Measurements from ENCODE around the gene PLAU. TPM values are rescaled to one million over a fixed set of nuclear protein-coding genes. Genes with fewer than 3 reads are reported as not detected.

Gene PLAU
- total RNA-seq, 1 donor = 21.6 TPM

DNA sequence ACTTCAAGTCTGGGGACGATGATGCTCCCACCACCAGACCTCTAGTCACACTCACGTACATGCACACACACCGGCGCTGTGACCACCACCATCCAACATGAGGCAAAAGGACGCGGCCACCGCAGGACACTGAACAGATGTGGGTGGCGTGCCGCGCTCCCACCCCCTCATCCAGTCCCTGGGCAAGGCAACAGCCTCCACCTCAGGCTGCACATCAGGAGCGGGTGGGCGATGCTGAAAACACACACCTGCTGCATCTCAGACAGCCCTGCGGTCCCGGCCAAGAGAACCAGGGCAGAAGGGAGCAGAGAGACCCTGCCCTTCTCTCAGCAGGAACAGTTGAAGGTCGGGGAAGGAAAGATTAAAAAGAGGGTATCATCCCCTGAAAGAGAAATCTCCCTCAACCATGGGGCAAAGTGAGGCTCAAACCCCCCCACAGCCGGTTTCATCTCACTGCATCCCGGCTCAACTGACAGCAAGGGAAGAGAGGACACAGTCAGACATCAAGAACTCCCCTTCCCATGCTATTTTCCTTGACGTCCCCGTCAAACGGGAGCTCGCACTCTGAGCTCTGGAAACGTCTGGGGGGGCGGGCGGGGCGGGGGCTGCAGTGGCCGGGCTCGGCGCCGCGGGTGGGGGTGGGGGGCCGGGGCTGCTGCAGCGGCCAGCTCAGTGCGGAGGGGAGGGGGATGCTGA, 37.6 kb upstream of the PLAU start:
- peak overlapping the region; percentile 79 for H3K4me3 ChIP-seq (ENCODE audit: low read depth, low read length)
- DNase-seq (ENCODE audit: low read depth) = no peak
- TF ChIP-seq CTCF (IDR thresholded peaks at IDR 0.05; ENCODE audit: insufficient read depth, low read length) = no peak

DNA sequence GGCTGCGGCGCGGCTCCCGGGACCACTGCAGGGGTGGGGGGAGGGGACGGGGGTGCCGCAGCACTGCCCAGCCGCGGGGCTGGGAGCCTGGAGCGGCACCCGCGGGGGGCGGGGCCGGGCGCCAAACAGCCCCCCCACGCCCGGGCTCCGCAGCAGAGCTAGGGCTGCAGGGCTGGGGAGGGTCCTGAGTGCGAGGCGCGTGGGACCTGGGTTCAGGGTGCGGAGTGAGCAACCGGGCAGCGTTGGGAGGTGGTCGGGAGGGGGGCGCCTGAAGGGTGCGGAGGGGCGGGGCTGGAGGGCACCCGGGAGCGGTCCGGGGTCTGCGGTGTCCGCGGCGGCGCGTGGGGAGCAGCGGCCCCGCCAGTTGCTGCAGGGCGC, 37.1 kb upstream of the PLAU start:
- no peak for TF ChIP-seq CTCF (IDR thresholded peaks at IDR 0.05; ENCODE audit: insufficient read depth, low read length)
- DNase-seq (ENCODE audit: low read depth) = no peak
- H3K4me3 ChIP-seq (ENCODE audit: low read depth, low read length) = peak overlapping the region; percentile 79

- peak; percentile 76 for DNase-seq (ENCODE audit: low read depth)
- no peak for TF ChIP-seq CTCF (IDR thresholded peaks at IDR 0.05; ENCODE audit: insufficient read depth, low read length)
- H3K4me3 ChIP-seq (ENCODE audit: low read depth, low read length) = peak within 1 kb of the TSS; percentile 79
These were observed 36.4 kb upstream of the PLAU start, which contains the start of gene CAMK2G for GRCh38 chr10:73874267-73875138. Gene CAMK2G, minus strand, starts transcription at chr10:73874555. Its CDS starts 94 bp downstream, at chr10:73874461.

DNA sequence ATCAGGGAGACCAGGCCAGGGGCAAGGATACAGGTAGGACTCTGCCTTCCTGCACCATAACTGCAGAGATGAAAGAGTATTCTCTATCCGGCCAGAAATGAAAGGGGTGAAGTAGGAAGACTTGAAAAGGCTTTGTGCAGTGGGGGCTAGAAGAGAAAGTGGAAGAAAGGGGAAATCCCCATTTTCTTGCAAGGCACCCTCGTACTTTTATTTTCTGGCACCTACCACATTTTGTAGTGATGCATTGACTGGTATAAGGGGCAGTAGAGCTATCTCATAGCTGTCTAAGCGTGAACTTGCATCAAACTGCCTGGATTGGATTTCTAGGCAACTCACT, 35.8 kb upstream of the PLAU start:
- DNase-seq (ENCODE audit: low read depth) = no peak
- H3K4me3 ChIP-seq (ENCODE audit: low read depth, low read length) = peak overlapping the region; percentile 67
- TF ChIP-seq CTCF (IDR thresholded peaks at IDR 0.05; ENCODE audit: insufficient read depth, low read length) = no peak

DNA sequence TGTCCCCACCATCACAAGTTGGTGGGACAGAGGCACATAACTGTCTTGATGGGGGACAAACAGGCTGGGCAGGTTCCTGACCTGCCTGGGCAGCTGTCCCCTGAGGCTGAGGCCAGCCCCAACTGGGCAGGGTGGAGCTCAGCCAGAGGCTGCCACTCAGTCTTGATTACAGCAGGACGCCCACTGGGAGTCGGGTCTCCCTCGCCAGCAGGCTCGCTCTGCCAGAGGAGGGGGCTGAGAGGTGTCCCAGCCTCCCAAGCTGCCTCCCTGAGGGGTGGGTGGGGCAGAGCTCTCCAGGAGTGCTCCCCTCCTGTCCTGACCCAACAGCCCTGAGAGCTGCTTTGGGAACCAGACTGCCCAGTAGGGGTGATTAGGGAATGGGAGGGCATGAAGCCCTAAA, 34.8 kb upstream of the PLAU start:
- TF ChIP-seq CTCF (IDR thresholded peaks at IDR 0.05; ENCODE audit: insufficient read depth, low read length) = no peak
- H3K4me3 ChIP-seq (ENCODE audit: low read depth, low read length) = no peak overlapping the region
- no peak for DNase-seq (ENCODE audit: low read depth)

- DNase-seq (ENCODE audit: low read depth) = no peak
- TF ChIP-seq CTCF (IDR thresholded peaks at IDR 0.05; ENCODE audit: insufficient read depth, low read length) = no peak
These were observed 34.4 kb upstream of the PLAU start for GRCh38 chr10:73876566-73876965.

More at GRCh38 chr10:73876566-73876965, 34.4 kb upstream of the PLAU start:
- H3K4me3 ChIP-seq (ENCODE audit: low read depth, low read length) = no peak overlapping the region

All from fibroblast of the aortic adventitia (primary cell).